GM12878 (cell line): Measurements from ENCODE around the gene TRPM5. TPM values are rescaled to one million over a fixed set of nuclear protein-coding genes. Genes with fewer than 3 reads are reported as not detected.

Experiments
- DPF2 ChIP-seq: fragments of 450-650 bp; IDR thresholded peaks from 2 replicates; pipeline ENCODE4 v1.6.1; 2017; ENCODE audit warnings: mild to moderate bottlenecking
- POLR2A ChIP-seq: IDR thresholded peaks from 2 replicates; pipeline ENCODE4 v1.6.1; 2011; ENCODE audit warnings: low read depth, mild to moderate bottlenecking, low read length
- RCOR1 ChIP-seq: conservative IDR thresholded peaks from 2 replicates; pipeline ENCODE4 v1.6.1; 2012; ENCODE audit warnings: low read depth, low read length, improper control_type of control experiment
- TCF12 ChIP-seq: IDR thresholded peaks from 2 replicates; pipeline ENCODE4 v1.6.1; 2011; ENCODE audit warnings: low read depth, mild to moderate bottlenecking, low read length
- YY1 ChIP-seq: IDR thresholded peaks from 2 replicates; pipeline ENCODE4 v1.6.1; 2011; ENCODE audit warnings: low read depth, mild to moderate bottlenecking, low read length
- polyA plus RNA-seq, 11 experiments: library from polyadenylated mRNA; depleted of rRNA in 4 of 11; unstranded in 6 of 11; stranded (reverse) in 5 of 11; fragments of >200 nt; fragmentation: Nextera tagmentation in 4 of 11; fragmentation: Illumina TruSeq in 1 of 11; extraction: Ambion mirVana in 4 of 11; extraction: Trizol in 1 of 11; gene quantifications; 1 replicate in 1 of 11; 2 replicates in 10 of 11; pipeline versions ENCODE4 v1.2.1 to v1.2.3, GENCODE V29; 2011 to 2016; ENCODE audit warnings: inconsistent platforms in 2 of 11, missing spikeins in 2 of 11, low read depth in 1 of 11
- total RNA-seq, 4 experiments: library from RNA; depleted of rRNA in 3 of 4; stranded (reverse); fragments of >200 nt in 3 of 4; fragmentation: Illumina TruSeq in 1 of 4; extraction: Trizol in 1 of 4; gene quantifications; 2 replicates each; pipeline versions ENCODE4 v1.2.1 to v1.2.3, GENCODE V29; 2013 to 2021
- TF ChIP-seq, protein P1 (sequence below): fragments of 450-650 bp; IDR thresholded peaks from 2 replicates; pipeline ENCODE4 v1.6.1; 2017; ENCODE audit warnings: antibody characterized with exemption, mild to moderate bottlenecking, moderate library complexity
- TF ChIP-seq, protein P2 (sequence below): IDR thresholded peaks from 2 replicates; pipeline ENCODE4 v1.6.1; 2011; ENCODE audit warnings: low read depth, mild to moderate bottlenecking, low read length, moderate library complexity, borderline replicate concordance; ENCODE audit errors: extremely low read depth

TRPM5 gene
- total and polyA plus RNA-seq, 10 of the 15 experiments (the other 5 are each of a cell fraction or from before 2014, with no cell fraction given), result not detected

DNA sequence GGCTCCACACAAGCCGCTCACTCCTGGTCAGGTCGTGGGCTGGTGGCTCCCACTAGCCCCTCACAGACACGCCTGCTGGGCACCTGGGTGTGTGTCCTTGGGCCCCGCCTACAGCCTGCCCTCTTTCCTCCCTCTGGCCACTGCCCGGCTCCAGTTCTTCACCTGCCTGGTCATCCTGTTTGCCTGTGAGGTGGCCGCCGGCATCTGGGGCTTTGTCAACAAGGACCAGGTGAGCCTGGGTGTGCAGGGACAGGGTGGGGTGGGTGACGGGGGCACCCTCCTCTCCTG, 49.6 kb downstream of the TRPM5 start (continued):
- TF ChIP-seq YY1 (no peak), RCOR1 (no peak), POLR2A (no peak), DPF2 (no peak), TCF12 (no peak)
- TF ChIP-seq, protein P1, sequence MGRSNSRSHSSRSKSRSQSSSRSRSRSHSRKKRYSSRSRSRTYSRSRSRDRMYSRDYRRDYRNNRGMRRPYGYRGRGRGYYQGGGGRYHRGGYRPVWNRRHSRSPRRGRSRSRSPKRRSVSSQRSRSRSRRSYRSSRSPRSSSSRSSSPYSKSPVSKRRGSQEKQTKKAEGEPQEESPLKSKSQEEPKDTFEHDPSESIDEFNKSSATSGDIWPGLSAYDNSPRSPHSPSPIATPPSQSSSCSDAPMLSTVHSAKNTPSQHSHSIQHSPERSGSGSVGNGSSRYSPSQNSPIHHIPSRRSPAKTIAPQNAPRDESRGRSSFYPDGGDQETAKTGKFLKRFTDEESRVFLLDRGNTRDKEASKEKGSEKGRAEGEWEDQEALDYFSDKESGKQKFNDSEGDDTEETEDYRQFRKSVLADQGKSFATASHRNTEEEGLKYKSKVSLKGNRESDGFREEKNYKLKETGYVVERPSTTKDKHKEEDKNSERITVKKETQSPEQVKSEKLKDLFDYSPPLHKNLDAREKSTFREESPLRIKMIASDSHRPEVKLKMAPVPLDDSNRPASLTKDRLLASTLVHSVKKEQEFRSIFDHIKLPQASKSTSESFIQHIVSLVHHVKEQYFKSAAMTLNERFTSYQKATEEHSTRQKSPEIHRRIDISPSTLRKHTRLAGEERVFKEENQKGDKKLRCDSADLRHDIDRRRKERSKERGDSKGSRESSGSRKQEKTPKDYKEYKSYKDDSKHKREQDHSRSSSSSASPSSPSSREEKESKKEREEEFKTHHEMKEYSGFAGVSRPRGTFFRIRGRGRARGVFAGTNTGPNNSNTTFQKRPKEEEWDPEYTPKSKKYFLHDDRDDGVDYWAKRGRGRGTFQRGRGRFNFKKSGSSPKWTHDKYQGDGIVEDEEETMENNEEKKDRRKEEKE, result no peak
- TF ChIP-seq, protein P2, sequence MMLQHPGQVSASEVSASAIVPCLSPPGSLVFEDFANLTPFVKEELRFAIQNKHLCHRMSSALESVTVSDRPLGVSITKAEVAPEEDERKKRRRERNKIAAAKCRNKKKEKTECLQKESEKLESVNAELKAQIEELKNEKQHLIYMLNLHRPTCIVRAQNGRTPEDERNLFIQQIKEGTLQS, result no peak

Other genes with a start within 250 kb of the TRPM5 start
- not detected in 2 replicates for gene ASCL2, start 173.9 kb downstream of the TRPM5 start, total RNA-seq (2014; rRNA removed)
- not detected in 2 replicates for gene ASCL2, start 173.9 kb downstream of the TRPM5 start, total RNA-seq (2014; rRNA removed; fragmentation: Illumina TruSeq; extraction: Trizol)
- gene ASCL2, start 173.9 kb downstream of the TRPM5 start, total RNA-seq (2021), result not detected in 2 replicates
- gene ASCL2, start 173.9 kb downstream of the TRPM5 start, polyA plus RNA-seq (2011; rRNA removed), result not detected in 2 replicates
- gene ASCL2, start 173.9 kb downstream of the TRPM5 start, polyA plus RNA-seq (2014; fragmentation: Illumina TruSeq; extraction: Trizol), result not detected in 2 replicates
- not detected for gene ASCL2, start 173.9 kb downstream of the TRPM5 start, polyA plus RNA-seq (2014; fragmentation: Nextera tagmentation; extraction: Ambion mirVana)
- not detected in 2 replicates for gene ASCL2, start 173.9 kb downstream of the TRPM5 start, polyA plus RNA-seq (2014; rRNA removed)
- gene ASCL2, start 173.9 kb downstream of the TRPM5 start, polyA plus RNA-seq (2016; fragmentation: Nextera tagmentation; extraction: Ambion mirVana), result not detected
- gene C11orf21, start 142.6 kb downstream of the TRPM5 start, total RNA-seq (2014; rRNA removed), result 0.05 and 0.11 TPM in 2 replicates
- not detected in 2 replicates for gene C11orf21, start 142.6 kb downstream of the TRPM5 start, total RNA-seq (2014; rRNA removed; fragmentation: Illumina TruSeq; extraction: Trizol)
- 0.26 TPM in 1 of 2 replicates, not detected in the other for gene C11orf21, start 142.6 kb downstream of the TRPM5 start, total RNA-seq (2021)
- 0.06 TPM in 1 of 2 replicates, not detected in the other for gene C11orf21, start 142.6 kb downstream of the TRPM5 start, polyA plus RNA-seq (2011; rRNA removed)
- gene C11orf21, start 142.6 kb downstream of the TRPM5 start, polyA plus RNA-seq (2014; fragmentation: Illumina TruSeq; extraction: Trizol), result 0.04 TPM in 1 of 2 replicates, not detected in the other
- not detected for gene C11orf21, start 142.6 kb downstream of the TRPM5 start, polyA plus RNA-seq (2014; fragmentation: Nextera tagmentation; extraction: Ambion mirVana)
- gene C11orf21, start 142.6 kb downstream of the TRPM5 start, polyA plus RNA-seq (2014; rRNA removed), result not detected in 2 replicates
- not detected for gene C11orf21, start 142.6 kb downstream of the TRPM5 start, polyA plus RNA-seq (2016; fragmentation: Nextera tagmentation; extraction: Ambion mirVana)
- not detected in 2 replicates for gene TSPAN32, start 142.5 kb downstream of the TRPM5 start, total RNA-seq (2014; rRNA removed)
- not detected in 2 replicates for gene TSPAN32, start 142.5 kb downstream of the TRPM5 start, total RNA-seq (2014; rRNA removed; fragmentation: Illumina TruSeq; extraction: Trizol)
- gene TSPAN32, start 142.5 kb downstream of the TRPM5 start, total RNA-seq (2021), result not detected in 2 replicates
- 0.09 TPM in 1 of 2 replicates, not detected in the other for gene TSPAN32, start 142.5 kb downstream of the TRPM5 start, polyA plus RNA-seq (2011; rRNA removed)
- gene TSPAN32, start 142.5 kb downstream of the TRPM5 start, polyA plus RNA-seq (2014; fragmentation: Illumina TruSeq; extraction: Trizol), result not detected in 2 replicates
- not detected for gene TSPAN32, start 142.5 kb downstream of the TRPM5 start, polyA plus RNA-seq (2014; fragmentation: Nextera tagmentation; extraction: Ambion mirVana)
- 0.08 TPM in 1 of 2 replicates, not detected in the other for gene TSPAN32, start 142.5 kb downstream of the TRPM5 start, polyA plus RNA-seq (2014; rRNA removed)
- gene TSPAN32, start 142.5 kb downstream of the TRPM5 start, polyA plus RNA-seq (2016; fragmentation: Nextera tagmentation; extraction: Ambion mirVana), result under 1 TPM in 1 of 2 experiments, not detected in 1; 0.08 TPM
- 58.2 and 59.2 TPM in 2 replicates for gene CD81, start 67.2 kb downstream of the TRPM5 start, total RNA-seq (2014; rRNA removed)
- gene CD81, start 67.2 kb downstream of the TRPM5 start, total RNA-seq (2014; rRNA removed; fragmentation: Illumina TruSeq; extraction: Trizol), result 48.9 and 55.3 TPM in 2 replicates
- gene CD81, start 67.2 kb downstream of the TRPM5 start, total RNA-seq (2021), result 145 TPM in 2 replicates
- 55.2 and 106 TPM in 2 replicates for gene CD81, start 67.2 kb downstream of the TRPM5 start, polyA plus RNA-seq (2011; rRNA removed)
- gene CD81, start 67.2 kb downstream of the TRPM5 start, polyA plus RNA-seq (2014; fragmentation: Illumina TruSeq; extraction: Trizol), result 49.0 and 99.3 TPM in 2 replicates
- 1 to 10 TPM; 2.0 to 7.8 TPM for gene CD81, start 67.2 kb downstream of the TRPM5 start, polyA plus RNA-seq (2014; fragmentation: Nextera tagmentation; extraction: Ambion mirVana)
- gene CD81, start 67.2 kb downstream of the TRPM5 start, polyA plus RNA-seq (2014; rRNA removed), result 118 and 139 TPM in 2 replicates
- 10 to 100 TPM; 18.1 to 24.1 TPM for gene CD81, start 67.2 kb downstream of the TRPM5 start, polyA plus RNA-seq (2016; fragmentation: Nextera tagmentation; extraction: Ambion mirVana)
- gene TSSC4, start 43.8 kb downstream of the TRPM5 start, total RNA-seq (2014; rRNA removed), result 49.0 and 52.2 TPM in 2 replicates
- 15.9 and 19.0 TPM in 2 replicates for gene TSSC4, start 43.8 kb downstream of the TRPM5 start, total RNA-seq (2014; rRNA removed; fragmentation: Illumina TruSeq; extraction: Trizol)
- gene TSSC4, start 43.8 kb downstream of the TRPM5 start, total RNA-seq (2021), result 52.6 and 55.4 TPM in 2 replicates
- 6.4 and 14.7 TPM in 2 replicates for gene TSSC4, start 43.8 kb downstream of the TRPM5 start, polyA plus RNA-seq (2011; rRNA removed)
- gene TSSC4, start 43.8 kb downstream of the TRPM5 start, polyA plus RNA-seq (2014; fragmentation: Illumina TruSeq; extraction: Trizol), result 0.36 and 5.3 TPM in 2 replicates
- 1 to 10 TPM in 1 of 2 experiments, under 1 TPM in 1; 0.69 to 5.3 TPM for gene TSSC4, start 43.8 kb downstream of the TRPM5 start, polyA plus RNA-seq (2014; fragmentation: Nextera tagmentation; extraction: Ambion mirVana)
- 32.3 and 43.8 TPM in 2 replicates for gene TSSC4, start 43.8 kb downstream of the TRPM5 start, polyA plus RNA-seq (2014; rRNA removed)
- 10 to 100 TPM; 62.8 to 70.1 TPM for gene TSSC4, start 43.8 kb downstream of the TRPM5 start, polyA plus RNA-seq (2016; fragmentation: Nextera tagmentation; extraction: Ambion mirVana)
- not detected in 2 replicates for gene KCNQ1, start 494 bp upstream of the TRPM5 start, total RNA-seq (2014; rRNA removed)
- gene KCNQ1, start 494 bp upstream of the TRPM5 start, total RNA-seq (2014; rRNA removed; fragmentation: Illumina TruSeq; extraction: Trizol), result not detected in 2 replicates
- 0.15 and 0.16 TPM in 2 replicates for gene KCNQ1, start 494 bp upstream of the TRPM5 start, total RNA-seq (2021)
- 0.06 and 0.12 TPM in 2 replicates for gene KCNQ1, start 494 bp upstream of the TRPM5 start, polyA plus RNA-seq (2011; rRNA removed)
- gene KCNQ1, start 494 bp upstream of the TRPM5 start, polyA plus RNA-seq (2014; fragmentation: Illumina TruSeq; extraction: Trizol), result 0.03 TPM in 1 of 2 replicates, not detected in the other
- not detected for gene KCNQ1, start 494 bp upstream of the TRPM5 start, polyA plus RNA-seq (2014; fragmentation: Nextera tagmentation; extraction: Ambion mirVana)
- not detected in 2 replicates for gene KCNQ1, start 494 bp upstream of the TRPM5 start, polyA plus RNA-seq (2014; rRNA removed)
- not detected for gene KCNQ1, start 494 bp upstream of the TRPM5 start, polyA plus RNA-seq (2016; fragmentation: Nextera tagmentation; extraction: Ambion mirVana)